DMS153 (cell line): Measurements from ENCODE around the gene HLF.

Experiments used
- DNase-seq: peaks from one replicate; lab custom pipeline; 2025; lab: John Stamatoyannopoulos, UW

HLF gene

DNA sequence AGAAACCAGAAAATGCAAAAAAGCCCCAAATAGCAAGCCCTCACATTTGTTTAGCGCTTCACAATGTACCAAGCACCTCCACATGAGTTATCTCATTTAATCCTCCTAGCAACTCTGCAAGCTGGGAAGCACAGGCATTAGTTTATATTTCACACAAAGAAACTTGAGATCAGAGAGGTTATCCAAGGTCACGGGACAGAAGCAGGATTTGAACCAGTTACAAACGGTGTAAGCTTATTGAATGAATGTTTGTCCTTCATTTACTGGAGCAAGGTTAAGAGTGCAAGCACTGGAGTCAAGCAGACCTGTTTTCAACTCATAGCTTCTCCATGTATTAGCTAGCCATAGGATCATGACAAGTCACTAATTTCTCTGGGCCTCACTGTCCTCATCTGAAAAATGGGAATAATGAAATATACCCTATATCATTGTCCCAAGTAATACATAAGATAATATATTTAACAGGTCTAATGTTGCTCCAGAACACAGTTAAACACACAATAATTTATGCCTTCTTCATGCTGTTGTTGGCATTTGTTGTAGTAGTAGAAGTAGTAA, 6.1 kb upstream of the HLF start:
- no peak for DNase-seq

DNA sequence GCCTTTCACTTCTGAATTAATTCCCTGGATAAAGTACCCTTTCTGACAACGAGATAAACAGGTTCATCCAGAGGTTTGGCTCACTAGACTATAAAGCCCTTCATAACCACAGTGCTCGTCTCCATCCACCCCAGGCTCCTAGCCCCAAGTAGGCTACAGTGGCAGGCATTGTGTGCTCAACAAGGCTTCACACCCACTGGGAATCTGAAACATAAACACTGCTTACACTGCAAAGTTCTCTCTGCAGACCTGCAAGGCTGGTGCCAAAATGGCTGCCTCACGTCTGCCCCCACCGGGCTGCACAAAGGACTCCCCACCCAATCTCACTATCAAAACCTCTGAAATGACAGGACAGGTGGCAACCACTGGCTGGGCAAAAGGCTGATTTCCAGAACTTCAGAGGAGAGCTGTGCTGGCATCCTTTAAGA, 5.1 kb upstream of the HLF start:
- no peak for DNase-seq

DNA sequence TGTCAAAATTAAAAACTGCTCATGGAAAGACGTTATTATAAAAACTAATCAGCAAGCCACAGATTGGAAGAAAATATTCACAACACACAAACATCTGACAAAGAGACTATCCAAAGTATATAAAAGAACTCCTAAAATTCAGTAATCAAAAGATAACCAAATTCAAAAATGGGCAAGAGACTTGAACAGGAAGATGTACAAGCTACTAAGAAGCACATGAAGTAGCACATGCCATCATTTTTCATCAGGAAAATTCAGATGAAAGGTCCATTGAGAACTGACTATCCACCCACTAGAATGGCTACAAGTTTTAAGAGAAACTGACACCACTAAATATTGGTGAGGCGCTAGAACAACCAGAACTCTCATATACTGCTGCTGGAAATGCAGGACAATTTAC, 3.4 kb upstream of the HLF start:
- DNase-seq = no peak

DNA sequence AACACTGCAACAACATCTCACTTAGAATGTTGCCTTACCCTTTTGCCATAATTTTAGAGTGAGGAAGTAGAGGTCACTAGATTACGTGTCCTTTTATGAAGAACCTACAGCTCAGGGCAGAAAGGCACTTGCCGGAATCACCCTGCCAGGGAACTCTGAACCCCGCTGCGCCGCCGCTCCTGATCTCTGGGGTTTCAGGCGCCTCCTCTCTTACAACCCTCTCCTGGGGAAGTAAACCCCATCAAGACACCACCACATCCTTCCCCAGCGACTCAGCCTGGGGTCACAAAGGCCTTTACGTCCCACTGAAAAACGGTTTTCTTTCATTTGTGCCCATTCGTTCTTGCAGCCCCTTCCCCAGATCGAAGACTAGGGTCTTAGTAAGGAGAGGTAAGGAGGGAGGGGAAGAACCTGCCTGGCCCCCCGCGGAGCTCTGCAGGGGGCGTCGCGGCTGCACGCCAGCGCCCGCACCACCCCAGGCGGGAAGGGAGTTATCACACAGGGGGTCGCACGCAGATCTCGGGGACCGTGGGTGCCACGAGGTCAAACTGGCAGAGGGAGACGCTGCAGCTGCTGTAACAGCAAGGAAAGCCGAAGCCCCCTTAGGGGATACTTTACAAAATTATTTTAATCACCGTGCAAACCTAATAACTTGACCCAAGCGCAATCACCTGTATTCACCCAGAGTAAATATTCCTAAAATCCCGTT, 1.0 kb upstream of the HLF start:
- DNase-seq = no peak

DNA sequence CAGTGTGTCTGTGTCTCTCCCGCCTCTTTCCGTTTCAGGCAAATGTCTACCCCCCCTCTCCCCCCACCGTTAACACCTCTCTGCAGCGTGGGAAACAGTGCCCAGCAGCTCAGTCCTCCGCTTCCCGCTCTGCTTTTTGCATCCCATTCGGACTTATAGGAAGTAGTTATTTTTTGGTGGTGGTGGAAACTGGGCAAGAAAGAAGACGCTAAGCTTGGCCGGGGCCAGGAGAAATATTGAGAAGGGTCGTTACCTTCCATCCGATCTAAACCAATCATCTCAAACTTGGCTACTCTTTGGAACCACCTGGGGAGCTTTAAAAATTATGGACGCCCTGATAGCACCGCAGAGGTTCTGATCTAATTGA, 499 bp upstream of the HLF start:
- no peak for DNase-seq

DNA sequence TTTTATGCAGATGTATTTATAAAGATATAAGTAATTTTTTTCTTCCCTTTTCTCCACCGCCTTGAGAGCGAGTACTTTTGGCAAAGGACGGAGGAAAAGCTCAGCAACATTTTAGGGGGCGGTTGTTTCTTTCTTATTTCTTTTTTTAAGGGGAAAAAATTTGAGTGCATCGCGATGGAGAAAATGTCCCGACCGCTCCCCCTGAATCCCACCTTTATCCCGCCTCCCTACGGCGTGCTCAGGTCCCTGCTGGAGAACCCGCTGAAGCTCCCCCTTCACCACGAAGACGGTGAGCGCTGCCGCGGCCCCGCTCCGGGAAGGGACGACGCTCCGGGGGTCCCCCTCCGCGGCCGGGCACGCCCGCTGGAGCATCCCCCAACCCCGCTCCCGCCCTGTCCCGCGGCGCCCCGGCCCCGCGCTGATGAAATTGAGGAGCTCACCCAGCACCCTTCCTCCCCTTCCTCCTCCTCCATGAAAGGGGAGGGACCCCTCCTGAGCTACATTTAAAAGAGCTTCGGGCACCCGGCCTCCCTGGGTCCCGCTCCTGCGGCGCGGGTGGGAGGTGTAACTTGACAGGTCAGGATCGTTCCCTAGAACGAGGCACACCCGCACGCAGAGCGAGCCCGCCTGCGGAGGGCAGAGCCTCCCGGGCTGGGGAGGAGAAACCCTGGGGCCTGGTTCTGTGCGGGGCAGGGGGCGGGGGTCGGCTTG, 706 bp downstream of the HLF start:
- DNase-seq = no peak

DNA sequence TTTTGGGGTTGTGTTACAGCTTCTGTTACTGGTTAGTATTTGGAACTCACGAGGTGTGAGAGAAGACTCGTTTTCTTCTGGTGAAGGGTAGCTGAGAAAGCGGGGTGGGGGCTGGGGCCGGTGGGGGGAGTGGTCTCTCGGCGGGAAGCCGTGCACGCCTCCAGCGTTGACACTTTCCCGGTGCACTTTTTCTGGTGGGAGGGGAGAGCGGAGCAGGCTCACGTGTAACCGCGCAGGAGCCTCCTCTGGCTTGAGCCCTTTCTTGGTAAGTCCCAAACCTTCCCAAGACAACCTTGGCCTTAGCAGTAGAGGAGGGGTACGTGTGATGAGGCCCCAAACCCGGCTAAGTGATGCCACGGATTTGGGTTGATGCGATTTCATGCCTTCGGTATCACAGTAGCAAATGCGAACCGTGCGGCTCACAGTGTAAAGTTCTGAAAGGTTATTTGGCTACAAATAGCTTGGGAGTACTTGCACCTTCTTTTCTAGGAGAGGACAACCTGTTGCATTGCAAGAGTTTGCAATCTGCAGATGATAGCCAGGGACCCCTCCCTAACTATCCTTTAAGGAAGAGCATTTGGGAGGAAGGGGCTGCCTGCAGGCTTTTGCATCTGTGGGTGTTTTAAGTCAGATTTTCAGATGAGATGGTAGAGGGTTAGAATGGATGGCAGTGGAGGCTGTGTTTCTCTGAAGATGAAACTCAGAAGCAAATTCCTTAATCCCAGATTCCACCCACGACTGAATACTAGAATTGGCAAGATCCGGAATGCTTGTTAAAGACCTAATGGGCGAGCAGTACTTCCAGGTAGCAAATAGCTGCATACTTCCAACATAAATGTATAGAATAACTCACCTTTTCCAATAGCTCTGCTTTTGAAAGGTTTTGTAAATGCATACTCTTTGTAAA, 1.5 kb downstream of the HLF start:
- DNase-seq = no peak

DNA sequence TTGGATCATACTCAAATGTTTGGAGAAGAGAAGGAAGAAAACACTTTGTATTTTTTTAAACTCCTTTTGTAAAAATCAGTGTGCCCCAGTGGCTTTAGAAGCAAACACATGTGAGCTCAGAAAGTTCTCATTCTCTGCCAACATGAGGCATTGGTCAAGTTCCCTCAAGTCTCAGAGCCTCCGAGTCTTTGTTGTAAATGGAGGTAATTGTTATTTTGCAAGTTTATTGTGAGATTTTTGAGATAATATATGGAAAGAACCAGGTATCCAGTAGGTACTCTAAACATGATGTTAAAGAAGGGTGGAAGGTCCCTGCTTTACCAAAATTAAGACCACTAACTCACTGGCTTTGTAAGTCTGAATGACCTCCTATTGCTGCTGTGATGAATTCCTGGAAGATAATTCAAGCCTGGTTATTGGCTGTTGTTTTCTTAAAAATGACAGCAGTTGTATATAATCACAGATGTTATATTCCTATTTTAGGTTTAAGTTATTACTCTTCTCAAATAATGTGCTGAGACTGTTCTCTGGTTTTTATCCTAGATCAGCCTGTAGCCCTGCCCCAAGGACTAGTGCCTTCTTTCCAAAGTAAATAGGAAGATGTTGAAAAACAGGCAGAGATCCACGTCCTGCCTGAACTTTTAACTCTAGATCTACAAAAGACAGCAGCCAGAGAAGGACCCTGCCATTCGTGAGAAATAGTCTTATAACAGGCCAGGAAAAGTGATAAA, 2.4 kb downstream of the HLF start:
- DNase-seq = no peak

DNA sequence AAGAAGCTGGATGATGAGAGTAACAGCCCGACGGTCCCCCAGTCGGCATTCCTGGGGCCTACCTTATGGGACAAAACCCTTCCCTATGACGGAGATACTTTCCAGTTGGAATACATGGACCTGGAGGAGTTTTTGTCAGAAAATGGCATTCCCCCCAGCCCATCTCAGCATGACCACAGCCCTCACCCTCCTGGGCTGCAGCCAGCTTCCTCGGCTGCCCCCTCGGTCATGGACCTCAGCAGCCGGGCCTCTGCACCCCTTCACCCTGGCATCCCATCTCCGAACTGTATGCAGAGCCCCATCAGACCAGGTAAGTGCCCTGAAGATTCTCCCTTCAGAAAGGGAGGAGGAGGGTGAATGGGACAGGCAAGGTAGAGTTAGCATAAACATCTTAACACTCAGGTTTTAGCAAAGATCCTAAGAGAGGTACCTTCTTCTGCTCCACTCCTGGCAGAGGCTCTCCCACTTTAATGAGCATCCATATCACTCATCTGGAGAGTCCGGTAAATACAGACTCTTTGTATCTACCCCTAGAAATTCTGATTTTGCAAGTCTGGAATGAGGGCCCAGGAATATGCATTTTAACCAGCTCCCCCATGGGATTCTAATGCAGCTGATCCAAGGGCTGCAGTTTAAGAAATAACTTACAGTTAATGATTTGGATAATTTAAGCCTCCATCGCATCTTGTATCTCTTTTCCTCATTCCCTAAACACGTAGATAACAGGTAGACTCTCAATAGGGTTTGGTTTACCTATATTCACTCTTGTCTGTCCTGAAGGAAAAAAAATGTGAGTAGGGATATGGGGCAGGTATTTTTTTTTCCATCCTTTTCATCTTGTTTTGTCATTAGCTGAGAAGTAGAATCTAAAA, 3.3 kb downstream of the HLF start:
- no peak for DNase-seq

DNA sequence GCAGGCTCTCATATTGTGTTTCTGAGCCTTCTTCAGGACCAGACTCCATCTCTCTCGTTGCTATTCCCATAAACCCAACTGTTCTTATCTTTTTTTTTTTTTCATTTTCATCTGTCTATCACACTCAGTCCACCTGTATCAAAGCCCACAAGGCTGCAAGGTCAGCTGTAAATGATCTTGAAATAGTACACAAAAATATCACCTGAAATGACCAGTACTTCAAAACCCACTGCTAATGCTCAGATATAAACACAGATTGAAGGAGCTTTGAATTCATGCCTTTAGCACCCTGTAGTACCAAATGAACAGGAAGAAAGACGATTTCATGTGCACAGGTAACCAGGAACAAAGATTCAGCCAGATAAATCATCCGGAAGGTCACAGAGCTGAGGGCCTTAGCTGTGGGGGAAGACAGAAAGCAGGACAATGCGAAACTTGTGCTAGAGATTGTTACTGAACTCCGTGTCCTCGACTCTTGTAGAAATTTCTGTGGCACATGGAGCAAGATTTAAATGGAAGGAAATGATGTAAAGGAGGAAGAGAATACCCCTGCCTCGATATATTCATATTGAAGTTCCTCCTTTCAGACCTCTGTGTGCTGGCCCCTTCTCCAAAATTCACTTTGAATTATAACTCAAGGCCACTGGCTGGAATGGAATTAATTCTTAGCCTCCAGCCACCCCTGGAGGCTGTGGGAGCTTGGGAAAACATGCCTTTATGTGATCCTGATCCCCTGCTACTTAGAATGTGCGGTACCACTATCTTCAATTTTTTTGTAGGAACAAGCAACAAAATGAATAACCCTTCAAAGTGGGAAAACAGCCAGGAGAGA, 4.1 kb downstream of the HLF start:
- no peak for DNase-seq

DNA sequence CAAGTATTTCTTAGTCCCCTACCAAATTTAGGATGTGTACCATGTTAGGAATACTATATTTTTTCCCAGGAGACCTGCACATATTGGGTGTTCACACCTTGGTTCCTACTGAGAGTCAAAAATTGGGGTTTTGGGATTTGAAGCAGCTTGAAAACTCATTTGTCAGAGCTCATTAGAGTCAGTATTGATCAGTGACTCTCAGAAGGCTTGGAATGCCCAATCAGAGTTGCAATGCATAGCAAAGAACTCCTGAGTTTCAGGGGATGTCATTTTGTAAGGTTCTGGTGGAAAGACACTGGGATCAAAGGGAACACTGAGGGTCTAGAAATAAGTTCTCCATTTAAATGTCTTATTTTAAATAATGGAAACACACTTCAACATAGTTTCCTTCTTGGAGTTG, 5.1 kb downstream of the HLF start:
- no peak for DNase-seq

DNA sequence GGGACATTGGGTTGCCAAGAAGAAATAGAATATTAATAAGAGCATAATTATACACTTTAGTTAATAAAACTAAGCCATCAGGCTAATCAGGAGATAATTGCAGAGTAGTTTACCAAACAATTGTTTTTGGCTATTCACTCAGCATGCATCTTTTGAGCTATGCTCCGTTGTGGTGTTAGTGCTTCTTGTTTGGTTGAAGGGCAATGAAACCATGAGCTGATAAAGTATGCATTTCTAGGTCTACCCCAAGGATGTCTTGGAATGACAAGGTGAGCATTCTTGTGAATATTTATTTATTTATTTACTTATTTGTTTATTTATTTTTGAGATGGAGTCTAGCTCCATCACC, 6.4 kb downstream of the HLF start:
- DNase-seq = no peak

DNA sequence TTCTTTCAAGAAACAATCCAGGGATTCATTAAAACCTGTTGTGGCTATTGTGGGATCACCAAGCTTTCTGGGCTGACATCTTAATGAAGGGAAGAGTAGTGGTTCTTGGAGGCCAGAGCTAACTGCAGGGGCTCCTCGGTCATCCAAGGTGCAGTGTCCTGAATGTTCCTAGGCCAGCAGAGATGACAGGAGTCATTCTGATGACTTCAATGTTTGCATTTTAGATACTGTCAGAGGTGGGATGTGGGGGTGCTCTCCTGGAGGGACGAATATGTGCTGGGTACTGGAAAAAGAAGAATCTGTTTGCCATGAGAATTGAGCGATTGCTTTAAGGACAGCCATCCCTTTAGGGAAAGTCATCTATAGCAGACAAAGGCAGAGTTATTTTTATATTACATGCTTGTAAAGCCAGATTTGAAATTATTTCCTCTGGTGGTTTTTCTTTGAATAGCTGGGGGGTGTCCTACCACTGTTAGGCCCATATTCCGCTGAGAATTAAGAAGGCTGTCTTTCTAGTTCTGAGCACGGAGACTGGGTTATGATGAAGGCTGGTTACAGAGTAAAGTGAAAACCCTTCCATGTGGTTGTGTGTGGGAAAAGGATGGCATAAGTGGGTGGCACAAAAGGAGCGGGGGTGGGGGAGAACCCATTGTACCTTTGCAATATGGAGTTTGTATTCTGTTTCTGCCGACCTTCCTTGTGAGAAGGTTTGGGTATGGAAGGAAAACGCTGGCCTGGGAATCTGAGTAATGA, 7.4 kb downstream of the HLF start:
- DNase-seq = no peak

DNA sequence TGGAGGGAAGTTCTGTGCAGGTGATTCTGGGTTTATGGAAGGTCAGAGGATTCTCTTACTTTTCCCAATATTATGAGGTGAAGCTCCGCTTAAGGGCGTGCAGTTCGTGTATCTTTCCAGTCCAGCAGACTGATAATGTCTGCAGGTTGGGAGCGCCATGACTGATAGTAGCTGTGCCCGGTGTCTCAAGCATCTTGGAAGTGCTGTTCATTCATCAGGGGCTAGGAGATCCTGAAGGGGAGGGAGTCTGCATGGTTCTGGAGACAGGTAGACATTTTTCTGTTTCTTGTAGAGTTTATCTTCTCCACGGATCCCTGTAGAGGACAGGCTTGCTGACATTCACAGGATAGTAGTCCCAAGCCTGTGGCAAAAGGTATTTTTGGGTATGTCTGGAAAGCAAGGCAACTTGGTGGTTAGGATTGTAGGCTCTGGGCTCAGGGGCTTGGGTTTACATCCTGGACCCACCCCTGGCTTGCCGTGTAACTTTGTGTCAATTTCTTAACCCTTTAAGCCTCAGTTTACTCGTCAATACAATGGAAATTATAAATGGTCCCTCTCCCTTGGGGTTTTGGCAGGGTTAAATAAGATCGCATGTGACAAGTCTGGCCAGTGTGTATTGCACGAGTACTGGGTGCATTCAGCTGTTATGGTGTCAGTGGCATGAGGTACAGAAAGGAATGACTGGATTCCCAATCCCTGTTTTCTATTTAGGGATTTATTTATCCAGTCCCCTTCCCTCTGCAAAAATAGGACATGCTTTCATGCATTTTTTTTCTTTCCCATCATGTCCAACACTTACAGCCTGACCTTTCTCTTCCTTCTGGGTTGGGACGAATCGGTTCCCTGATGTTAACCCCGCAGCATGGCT, 8.2 kb downstream of the HLF start:
- DNase-seq = no peak

DNA sequence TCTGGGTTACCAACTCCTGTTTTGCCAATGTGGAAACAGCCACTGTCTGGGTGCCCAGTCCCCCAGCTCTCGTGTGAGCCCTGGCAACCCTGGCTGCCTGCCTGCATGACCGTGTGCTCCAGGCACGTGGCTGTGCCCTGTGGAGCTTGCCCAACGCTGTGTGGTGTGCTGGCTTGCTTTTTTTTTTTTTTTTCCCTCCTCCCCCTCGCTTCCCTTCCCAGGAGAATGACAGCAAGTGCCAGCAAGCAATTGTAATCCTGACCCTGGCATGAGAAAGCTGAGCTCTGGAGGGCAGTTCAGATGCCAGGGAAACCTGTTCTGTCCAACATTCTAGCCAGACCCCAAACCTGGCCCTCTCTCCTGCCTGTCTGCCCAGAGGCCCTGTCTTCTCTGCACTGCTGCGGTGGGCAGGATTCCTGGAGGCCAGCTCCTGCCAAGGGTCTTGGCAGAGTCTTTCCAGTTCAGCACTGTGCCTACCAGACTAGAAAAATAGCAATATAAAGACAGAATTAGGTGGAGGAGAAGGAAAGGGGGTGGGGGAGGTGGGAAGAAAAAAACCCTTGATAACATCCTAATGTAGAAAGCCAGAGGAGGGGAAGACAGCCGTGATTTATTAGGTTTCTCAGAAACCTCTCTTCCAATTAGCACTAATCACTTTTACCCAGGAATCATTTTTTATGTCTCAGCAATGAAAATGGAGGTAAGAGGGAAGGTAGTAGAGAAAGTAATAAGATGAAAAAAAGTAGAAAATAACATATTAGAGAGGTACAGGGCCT, 9.0 kb downstream of the HLF start:
- no peak for DNase-seq

DNA sequence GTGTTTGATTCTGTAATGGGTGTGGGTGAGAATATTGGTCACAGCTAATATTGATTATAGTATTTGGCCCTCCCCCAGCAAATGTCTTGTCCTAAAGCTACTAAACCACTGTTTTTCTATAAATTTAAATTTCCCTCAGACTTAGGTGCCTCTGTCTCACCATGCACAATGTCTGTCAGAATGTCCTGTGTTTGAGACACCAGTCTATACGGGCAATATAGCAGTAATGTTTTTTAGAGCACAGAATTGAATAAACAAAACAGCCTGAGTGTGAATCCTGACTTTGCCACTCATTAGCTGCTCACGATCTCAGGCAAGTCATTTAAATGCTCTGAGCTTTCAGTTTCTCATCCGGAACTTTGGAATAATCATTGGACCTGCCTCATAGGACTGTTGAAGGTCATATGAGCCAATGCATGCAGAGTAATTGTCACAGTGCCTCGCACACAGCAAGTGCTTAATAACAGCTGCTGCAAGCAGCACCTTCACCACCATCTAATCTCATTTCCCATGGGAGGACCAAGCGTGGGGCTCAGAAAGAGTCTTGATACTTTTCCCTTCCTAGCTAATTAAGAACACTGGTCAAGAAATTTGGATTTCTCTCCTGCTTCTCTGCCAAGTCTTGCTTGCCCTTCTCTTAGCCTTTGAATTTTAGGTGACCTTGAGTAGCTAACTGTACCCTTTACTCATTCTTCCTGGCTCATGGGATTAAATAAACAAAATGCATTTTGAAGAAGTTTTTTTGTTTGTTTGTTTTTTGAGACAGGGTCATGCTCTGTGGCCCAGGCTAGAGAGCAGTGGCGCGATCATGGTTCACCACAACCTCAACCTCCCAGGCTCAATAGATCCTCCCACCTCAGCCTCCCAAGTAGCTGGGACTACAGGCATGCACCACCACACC, 9.8 kb downstream of the HLF start:
- DNase-seq = no peak
